Heart right ventricle (tissue), 16 donors: ENCODE results near the gene OOEP. TPM values are rescaled to one million over a fixed set of nuclear protein-coding genes. Genes with fewer than 3 reads are reported as not detected.

Source experiments
- ATAC-seq, 8 donors: fragments of 200-7000 bp; cut with Tn5 transposase; one replicate each; pipeline ENCODE4 v1.9.1; 2020; ENCODE audit warnings: mild to moderate bottlenecking in 8 of 8, moderate library complexity in 8 of 8, moderate number of reproducible peaks in 1 of 8
- DNase-seq, 2 donors: peaks; one replicate each; pipeline ENCODE4 v3.0.0-alpha.2; 2020
- H3K27ac ChIP-seq, 10 donors: fragments of 200-600 bp; sonication (generic) in 2 of 10; one replicate each; pipeline versions ENCODE4 v1.5.0 to v1.8.0; 2020 to 2022; ENCODE audit warnings: mild to moderate bottlenecking in 3 of 10
- H3K27me3 ChIP-seq, 7 donors: fragments of 200-600 bp; one replicate each; pipeline ENCODE4 v1.8.0; 2021 to 2022; ENCODE audit warnings: mild to moderate bottlenecking in 2 of 7
- H3K36me3 ChIP-seq, 9 donors: fragments of 200-600 bp; sonication (generic) in 1 of 9; one replicate each; pipeline versions ENCODE4 v1.5.0 to v1.8.0; 2020 to 2022; ENCODE audit warnings: mild to moderate bottlenecking in 2 of 9
- H3K4me1 ChIP-seq, 9 donors: fragments of 200-600 bp; sonication (generic) in 1 of 9; one replicate each; pipeline versions ENCODE4 v1.5.0 to v1.8.0; 2020 to 2022; ENCODE audit warnings: mild to moderate bottlenecking in 4 of 9
- H3K4me3 ChIP-seq, 10 donors: fragments of 200-600 bp; sonication (generic) in 2 of 10; one replicate each; pipeline versions ENCODE4 v1.5.0 to v1.8.0; 2020 to 2022; ENCODE audit warnings: mild to moderate bottlenecking in 7 of 10, moderate library complexity in 2 of 10
- H3K9me3 ChIP-seq, 11 donors: fragments of 200-600 bp in 10 of 11; sonication (generic) in 2 of 11; one replicate each; pipeline versions ENCODE4 v1.5.0 to v1.8.0; 2013 to 2022; ENCODE audit warnings: mild to moderate bottlenecking in 2 of 11, control low read depth in 1 of 11, moderate library complexity in 1 of 11
- CTCF ChIP-seq, 9 donors: fragments of 200-600 bp; sonication (generic) in 2 of 9; IDR thresholded peaks; one replicate each; pipeline versions ENCODE4 v1.5.0 to v1.8.0; 2021 to 2022; ENCODE audit warnings: antibody characterized with exemption in 9 of 9, mild to moderate bottlenecking in 5 of 9, moderate library complexity in 1 of 9
- WGBS, 2 donors: extraction: QIAGEN DNeasy Blood & Tissue Kit; methylation state at CpG; one replicate each; pipeline ENCODE4 v1.1.7; 2013; ENCODE audit warnings: inconsistent platforms in 1 of 2; 5-methylcytosine and 5-hydroxymethylcytosine counted together
- intact Hi-C, 10 donors: fragments of 100-400 bp; cut with DNase I; formaldehyde crosslinking; loops; one replicate each; pipeline versions ENCODE4 v1.11.1 to v1.14.2; 2022
- polyA plus RNA-seq, 2 donors: library from polyadenylated mRNA; stranded (reverse); fragments of 200-250 nt; gene quantifications; one replicate each; pipeline ENCODE4 v1.2.3, GENCODE V29; 2013
- total RNA-seq, 10 donors: library from RNA; stranded (reverse); fragmentation: NEBNext Ultra II Directional in 3 of 10; extraction: Animal tissue kit (Norgen Biotek cat#: 25700) in 3 of 10; gene quantifications; one replicate each; pipeline versions ENCODE4 v1.2.1 to v1.2.4, GENCODE V29; 2021 to 2023
- donor health status: Arrhythmogenic right ventricular cardiomyopathy.
- donor health status: ischemic (EF 13 %, LVEDD 7.1; RV severe dilation, severe dysfunction).
- donor health status: healthy with polysubstance abuse.
- donor health status: DM: no; HTN: yes; CAD: no.
- donor health status: DM: no; HTN: no; CAD: no.
- donor health status: ischemic (EF 25% LVEDD 6.9; RV normal size, moderate dysfunction).
- donor health status: ischemic (EF 25% LVEDD 5.7; RV mildly dilated, moderate dysfunction).
- donor health status: healthy.
- donor health status: DM: yes; HTN: yes; CAD: no.
- donor health status: Ischemic cardiomyopathy.
- donor health status: ischemic (EF 35%, LVEDD 5.7; RV mildly dilated, moderate dysfunction).
- donor health status: nonischemic (EF 11% LVEDD 7.7; RV severe dilation, severe dysfunction).
- donor health status: DM: yes; HTN: yes; CAD: no.
- donor health status: PGD.
- donor health status: ischemic (EF 29% LVEDD 5.4; RV normal size, mild dysfunction).
- donor health status: nonischemic (EF 23%, LVEDD 6.1; RV moderate dilation, normal function).

Gene OOEP
- total and polyA plus RNA-seq, 12 donors: 0.03 TPM; not detected in 11

DNA sequence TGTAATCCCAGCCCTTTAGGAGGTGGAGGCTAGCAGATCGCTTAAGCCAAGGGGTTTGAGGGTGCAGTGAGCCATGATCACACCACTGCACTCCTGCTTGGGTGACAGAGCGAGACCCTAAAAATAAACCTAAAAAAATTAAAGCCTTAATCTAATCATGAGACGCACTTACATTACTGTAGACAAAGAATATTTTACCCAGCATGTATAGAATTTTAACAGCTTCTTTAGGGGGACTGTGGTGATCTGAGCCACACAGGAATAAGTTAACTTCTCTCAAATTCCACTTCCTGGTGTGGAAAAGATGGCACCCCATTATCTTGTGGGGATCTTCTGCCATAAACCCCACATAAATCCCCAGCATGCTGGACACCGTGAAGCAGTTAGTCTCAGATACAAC, 2.3 kb upstream of the OOEP start:
- H3K9me3 ChIP-seq: peaks cover 0 to 25% (median 10%) of the 10 kb centered on the region in 11 donors
- intact Hi-C loops: no loop called here
- no peaks in the 10 kb centered on the region for H3K36me3 ChIP-seq
- DNase-seq: no peak
- WGBS, 2 donors: 95 to 96% methylated on average over 4 of the region's 4 CpGs
- H3K4me3 ChIP-seq: no peak overlapping the region
- no peak for ATAC-seq
- no peaks in the 10 kb centered on the region for H3K27me3 ChIP-seq
- no peak overlapping the region for H3K27ac ChIP-seq
- H3K4me1 ChIP-seq: no peaks in the 10 kb centered on the region
- no peak for TF ChIP-seq CTCF (IDR thresholded peaks at IDR 0.05)

- no peak for TF ChIP-seq CTCF (IDR thresholded peaks at IDR 0.05)
- 91 to 92% methylated on average over 14 of the region's 14 CpGs for WGBS, 2 donors
- H3K36me3 ChIP-seq: no peaks in the 10 kb centered on the region
- no peak overlapping the region for H3K4me3 ChIP-seq
- no peaks in the 10 kb centered on the region for H3K4me1 ChIP-seq
- DNase-seq (no peak), ATAC-seq (no peak)
- peaks cover 0 to 25% (median 10%) of the 10 kb centered on the region in 11 donors for H3K9me3 ChIP-seq
- H3K27me3 ChIP-seq: no peaks in the 10 kb centered on the region
- intact Hi-C loops: no loop called here
- no peak overlapping the region for H3K27ac ChIP-seq
These were observed 540 bp downstream of the OOEP start for GRCh38 chr6:73369157-73369556.

- ATAC-seq (no peak), DNase-seq (no peak)
- no peaks in the 10 kb centered on the region for H3K36me3 ChIP-seq
- 77 to 78% methylated on average over 4 of the region's 4 CpGs for WGBS, 2 donors
- no peaks in the 10 kb centered on the region for H3K4me1 ChIP-seq
- intact Hi-C loops: no loop called here
- H3K27ac ChIP-seq: no peak overlapping the region
- no peak overlapping the region for H3K4me3 ChIP-seq
- H3K27me3 ChIP-seq: no peaks in the 10 kb centered on the region
- TF ChIP-seq CTCF (IDR thresholded peaks at IDR 0.05): no peak
- peaks cover 0 to 25% (median 10%) of the 10 kb centered on the region in 11 donors for H3K9me3 ChIP-seq
These were observed 1.0 kb downstream of the OOEP start for GRCh38 chr6:73368675-73369074.

DNA sequence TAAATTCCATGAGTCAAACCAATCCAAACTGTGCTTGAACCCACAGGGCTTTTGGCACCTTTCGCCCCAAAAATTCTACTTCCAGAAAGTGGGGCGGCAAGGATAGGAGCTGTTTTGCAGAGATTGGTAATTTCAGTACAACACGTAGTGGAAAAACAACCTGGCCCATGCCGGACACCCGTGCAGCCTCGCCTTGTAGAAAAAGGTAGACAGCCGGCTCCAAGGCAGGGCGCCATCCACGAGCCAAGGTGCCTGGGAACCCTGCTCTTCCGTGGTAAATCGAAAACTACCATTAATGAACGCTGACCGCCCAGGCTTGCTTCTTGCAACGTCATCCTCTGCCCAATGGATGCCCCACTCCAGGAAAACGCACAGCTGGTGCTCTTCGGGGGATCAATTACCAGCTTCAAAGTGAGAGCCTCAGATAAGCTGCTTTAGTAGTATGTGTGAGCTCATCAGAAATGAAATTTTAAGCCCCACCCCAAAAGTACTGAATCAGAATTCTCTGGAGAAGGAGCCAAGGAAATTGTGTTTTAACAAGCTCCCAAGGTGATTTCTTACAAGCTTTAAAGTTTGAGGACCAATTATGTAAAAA, 1.8 kb downstream of the OOEP start:
- H3K9me3 ChIP-seq: peaks cover 0 to 21% (median 10%) of the 10 kb centered on the region in 11 donors
- 63 to 64% methylated on average over 16 of the region's 16 CpGs for WGBS, 2 donors

More for the DNA sequence above, 1.8 kb downstream of the OOEP start:
- ATAC-seq: no peak
- H3K27ac ChIP-seq: no peak overlapping the region
- no peak for DNase-seq
- TF ChIP-seq CTCF (IDR thresholded peaks at IDR 0.05): no peak
- no peaks in the 10 kb centered on the region for H3K4me1 ChIP-seq
- intact Hi-C loops: no loop called here
- H3K4me3 ChIP-seq: no peak overlapping the region
- H3K27me3 ChIP-seq: no peaks in the 10 kb centered on the region
- H3K36me3 ChIP-seq: no peaks in the 10 kb centered on the region
